Stomach smooth muscle (tissue), 2 donors: ENCODE data around the gene SDC1.

Source experiments
- H3K27ac ChIP-seq: one replicate; pipeline ENCODE4 v1.7.0; 2013; ENCODE audit warnings: mild to moderate bottlenecking, low read length, inconsistent platforms
- H3K27me3 ChIP-seq, 2 donors: one replicate each; pipeline ENCODE4 v1.7.0; 2013; ENCODE audit warnings: low read length in 2 of 2; ENCODE audit not compliant: insufficient read depth in 2 of 2, control insufficient read depth in 1 of 2
- H3K36me3 ChIP-seq, 2 donors: one replicate each; pipeline ENCODE4 v1.7.0; 2013; ENCODE audit warnings: low read length in 2 of 2; ENCODE audit not compliant: control insufficient read depth in 2 of 2, insufficient read depth in 2 of 2
- H3K4me1 ChIP-seq: one replicate; pipeline ENCODE4 v1.7.0; 2013; ENCODE audit warnings: low read length; ENCODE audit not compliant: control insufficient read depth, insufficient read depth
- H3K4me3 ChIP-seq, 2 donors: one replicate each; pipeline ENCODE4 v1.7.0; 2013; ENCODE audit warnings: low read length in 2 of 2
- H3K9ac ChIP-seq, 2 donors: one replicate each; pipeline ENCODE4 v1.7.0; 2013; ENCODE audit warnings: low read length in 2 of 2, mild to moderate bottlenecking in 1 of 2
- H3K9me3 ChIP-seq, 2 donors: one replicate each; pipeline ENCODE4 v1.7.0; 2013; ENCODE audit warnings: low read length in 2 of 2; ENCODE audit not compliant: control insufficient read depth in 2 of 2
- donor health status: healthy.
- donor health status: Pancreatic carcinoma.

SDC1 gene

DNA sequence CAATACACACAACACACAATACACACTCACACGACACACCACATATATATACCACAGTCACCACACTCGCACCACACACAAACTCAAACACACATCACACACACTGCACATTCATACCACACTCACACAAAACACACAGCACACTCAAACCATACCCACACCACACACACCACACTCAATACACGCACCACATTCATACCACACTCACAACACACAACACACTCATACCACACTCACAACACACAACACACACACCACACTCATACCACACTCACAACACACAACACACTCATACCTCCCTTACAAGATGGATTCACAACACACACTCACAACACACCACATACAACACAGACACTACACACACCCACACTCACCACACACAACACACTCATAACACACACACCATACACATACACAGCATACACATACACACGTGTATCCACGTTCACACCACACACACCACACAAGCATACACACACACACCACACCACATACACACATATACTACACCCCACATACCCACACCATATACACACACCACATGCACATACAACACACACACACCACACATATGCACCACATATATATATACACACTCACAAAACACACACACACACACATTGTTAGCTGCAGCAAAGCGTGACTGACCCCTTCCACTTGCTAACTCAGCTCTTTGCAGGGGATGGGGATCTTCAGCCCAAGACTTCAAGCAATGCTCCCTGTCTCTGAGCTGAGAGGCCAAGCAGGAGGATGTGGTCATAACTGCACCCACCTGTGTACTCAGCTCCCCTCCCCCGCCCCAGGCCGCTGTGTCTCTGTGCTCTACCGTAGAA, 59.0 kb downstream of the SDC1 start:
- Histone ChIP-seq H3K9me3 (no peaks in the 10 kb centered on the region), H3K27me3 (peaks cover 0 to 5% of the 10 kb centered on the region in 2 donors), H3K9ac (no peak overlapping the region), H3K4me3 (no peak overlapping the region), H3K4me1 (no peaks in the 10 kb centered on the region), H3K27ac (no peak overlapping the region), H3K36me3 (no peaks in the 10 kb centered on the region)

DNA sequence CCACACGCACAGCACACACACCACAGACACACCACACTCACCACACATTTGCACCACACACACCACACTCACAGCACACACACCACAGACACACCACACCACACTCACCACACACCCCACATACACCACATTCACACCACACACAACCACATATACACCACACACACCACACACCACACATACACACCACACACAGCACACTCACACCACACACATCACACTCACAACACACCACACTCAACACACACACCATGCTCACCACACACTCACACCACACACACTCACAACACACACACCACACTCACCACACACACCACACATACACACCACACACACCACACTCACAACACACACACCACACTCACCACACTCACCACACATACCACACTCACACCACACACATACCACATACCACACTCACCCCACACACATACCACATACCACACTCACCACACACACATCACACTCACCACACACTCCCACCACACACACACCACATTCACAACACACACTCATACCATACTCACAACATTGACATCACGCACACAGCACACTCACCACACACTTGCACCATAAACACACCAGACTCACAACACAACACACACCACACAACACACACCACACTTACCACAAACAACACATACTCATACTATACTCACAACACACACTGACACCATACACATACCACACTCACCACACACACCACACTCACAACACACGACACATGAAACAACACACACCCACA, 60.0 kb downstream of the SDC1 start:
- Histone ChIP-seq H3K36me3 (no peaks in the 10 kb centered on the region), H3K9ac (no peak overlapping the region), H3K4me3 (no peak overlapping the region), H3K9me3 (no peaks in the 10 kb centered on the region), H3K27ac (no peak overlapping the region), H3K4me1 (no peaks in the 10 kb centered on the region), H3K27me3 (peaks cover 0 to 5% of the 10 kb centered on the region in 2 donors)

DNA sequence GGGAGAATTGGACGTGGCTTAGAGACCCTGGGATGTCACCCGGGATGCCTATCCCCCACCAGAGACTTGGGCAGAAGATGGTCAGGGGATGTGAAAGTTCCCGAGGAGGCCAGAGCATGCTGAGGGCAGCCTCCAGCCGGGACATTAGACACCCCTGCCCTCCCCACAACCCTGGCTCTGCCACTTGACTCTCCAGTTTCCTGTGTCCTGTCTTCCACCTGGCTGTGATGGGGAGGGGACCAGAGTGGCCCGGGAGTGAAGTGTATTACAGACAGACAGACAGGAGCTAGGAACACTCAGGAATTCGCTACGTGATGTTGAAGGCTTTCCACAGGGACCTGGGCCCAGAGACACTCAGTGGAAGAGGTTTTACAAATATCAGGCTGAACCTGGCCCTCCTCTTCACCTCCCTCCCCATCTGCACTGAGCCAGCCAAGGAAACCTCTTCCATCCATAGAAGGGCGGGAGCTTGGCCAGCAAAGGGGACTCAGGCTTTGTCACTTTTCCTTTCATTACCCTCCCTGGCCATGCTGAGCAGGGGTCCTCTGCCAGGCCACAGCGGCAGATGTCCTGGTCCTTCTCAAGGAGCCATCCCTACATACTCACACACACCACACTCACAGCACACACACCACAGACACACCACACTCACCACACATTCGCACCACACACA, 60.7 kb downstream of the SDC1 start:
- H3K27ac ChIP-seq, result no peak overlapping the region

DNA sequence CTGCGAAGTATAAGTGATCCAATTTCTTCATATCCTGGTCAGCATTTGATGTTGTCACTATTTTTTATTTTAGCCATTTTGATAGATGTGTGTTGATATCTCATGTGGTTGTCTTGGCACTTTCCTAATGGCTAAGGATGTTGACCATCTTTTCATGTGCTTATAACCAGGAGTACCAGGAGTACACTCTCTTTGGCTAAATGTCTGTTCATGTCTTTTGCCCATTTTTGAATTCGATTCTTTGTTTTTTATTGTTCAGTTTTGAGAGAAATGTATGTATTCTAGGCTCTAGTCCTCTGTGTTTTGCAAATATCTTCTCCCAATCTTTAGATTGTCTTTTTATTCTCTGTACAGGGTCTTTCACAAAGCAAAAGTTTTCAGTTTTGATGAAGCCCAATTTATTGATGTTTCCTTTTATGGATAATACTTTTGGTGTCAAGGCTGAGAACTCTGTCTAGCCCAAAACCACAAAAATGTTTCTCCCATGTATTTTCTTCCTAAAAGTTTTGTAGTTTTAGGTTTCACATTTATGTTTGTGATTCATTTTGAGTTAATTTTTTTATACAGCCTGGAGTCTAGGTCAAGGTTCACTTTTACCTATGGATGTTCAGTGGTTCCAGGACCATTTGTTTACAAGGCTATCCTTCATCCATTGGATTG, 65.4 kb downstream of the SDC1 start:
- Histone ChIP-seq H3K4me3 (no peak overlapping the region), H3K27ac (no peak overlapping the region), H3K9ac (no peak overlapping the region), H3K4me1 (no peaks in the 10 kb centered on the region), H3K36me3 (no peaks in the 10 kb centered on the region), H3K27me3 (no peaks in the 10 kb centered on the region), H3K9me3 (no peaks in the 10 kb centered on the region)

More for the DNA sequence above, 60.7 kb downstream of the SDC1 start:
- H3K4me3 ChIP-seq, result no peak overlapping the region
- H3K9ac ChIP-seq, result no peak overlapping the region
- H3K4me1 ChIP-seq, result no peaks in the 10 kb centered on the region
- H3K36me3 ChIP-seq, result no peaks in the 10 kb centered on the region
- peaks cover 0 to 5% of the 10 kb centered on the region in 2 donors for H3K27me3 ChIP-seq
- H3K9me3 ChIP-seq, result no peaks in the 10 kb centered on the region

DNA sequence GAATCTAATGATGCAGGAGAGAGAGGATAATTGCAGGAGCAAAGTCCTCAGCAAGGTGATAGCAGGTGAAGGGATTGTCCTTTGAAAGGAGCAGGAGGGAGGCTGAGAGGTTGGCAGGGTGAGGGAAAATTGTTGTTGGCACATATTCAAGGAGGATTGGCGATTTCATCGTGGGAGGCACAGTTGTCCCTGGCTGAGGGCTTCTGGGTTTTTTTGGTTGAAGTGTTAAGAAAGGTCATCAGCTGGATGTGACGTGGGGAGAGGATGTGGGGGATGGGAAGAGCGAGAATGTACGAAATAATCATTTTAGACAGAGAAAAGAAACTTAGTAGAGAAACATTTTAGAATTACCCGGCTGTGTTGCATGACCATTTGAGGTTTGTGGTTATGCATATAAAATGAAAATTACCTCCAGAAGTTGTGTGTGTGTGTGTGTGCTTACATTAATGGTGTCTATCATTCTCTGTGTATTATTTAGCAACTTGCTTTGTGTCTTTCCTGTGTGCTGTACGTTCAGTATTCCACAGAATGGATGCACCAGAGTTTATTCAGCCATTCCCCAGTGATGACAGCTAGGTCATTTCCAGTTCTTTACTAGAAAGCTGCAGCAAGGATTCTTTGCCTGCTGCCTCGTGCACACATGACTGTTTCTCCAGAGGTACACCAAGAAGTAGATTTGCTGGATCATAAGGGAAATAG, 67.6 kb downstream of the SDC1 start:
- Histone ChIP-seq H3K27me3 (no peaks in the 10 kb centered on the region), H3K27ac (no peak overlapping the region), H3K36me3 (no peaks in the 10 kb centered on the region), H3K4me1 (no peaks in the 10 kb centered on the region), H3K9ac (no peak overlapping the region), H3K4me3 (no peak overlapping the region), H3K9me3 (no peaks in the 10 kb centered on the region)

DNA sequence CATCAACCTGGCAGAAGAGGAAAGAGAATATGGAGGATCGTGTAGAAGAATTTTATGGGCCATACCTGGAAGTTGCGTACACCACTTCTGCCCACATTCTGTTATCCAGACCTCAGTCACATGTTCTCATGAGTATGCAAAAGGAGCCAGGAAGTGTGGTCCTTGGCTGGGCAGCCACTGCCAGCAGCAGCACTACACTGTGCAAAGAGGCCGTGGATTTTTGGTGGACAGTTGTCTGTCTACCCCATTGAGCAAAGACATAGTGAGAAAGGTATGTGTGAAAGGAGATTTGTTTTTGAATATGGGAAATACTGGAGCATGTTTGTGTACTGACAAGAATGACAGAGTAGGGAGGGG, 68.1 kb downstream of the SDC1 start:
- no peaks in the 10 kb centered on the region for H3K36me3 ChIP-seq
- H3K9ac ChIP-seq, result no peak overlapping the region
- H3K4me3 ChIP-seq, result no peak overlapping the region
- no peaks in the 10 kb centered on the region for H3K9me3 ChIP-seq
- no peaks in the 10 kb centered on the region for H3K27me3 ChIP-seq
- H3K4me1 ChIP-seq, result no peaks in the 10 kb centered on the region
- no peak overlapping the region for H3K27ac ChIP-seq

DNA sequence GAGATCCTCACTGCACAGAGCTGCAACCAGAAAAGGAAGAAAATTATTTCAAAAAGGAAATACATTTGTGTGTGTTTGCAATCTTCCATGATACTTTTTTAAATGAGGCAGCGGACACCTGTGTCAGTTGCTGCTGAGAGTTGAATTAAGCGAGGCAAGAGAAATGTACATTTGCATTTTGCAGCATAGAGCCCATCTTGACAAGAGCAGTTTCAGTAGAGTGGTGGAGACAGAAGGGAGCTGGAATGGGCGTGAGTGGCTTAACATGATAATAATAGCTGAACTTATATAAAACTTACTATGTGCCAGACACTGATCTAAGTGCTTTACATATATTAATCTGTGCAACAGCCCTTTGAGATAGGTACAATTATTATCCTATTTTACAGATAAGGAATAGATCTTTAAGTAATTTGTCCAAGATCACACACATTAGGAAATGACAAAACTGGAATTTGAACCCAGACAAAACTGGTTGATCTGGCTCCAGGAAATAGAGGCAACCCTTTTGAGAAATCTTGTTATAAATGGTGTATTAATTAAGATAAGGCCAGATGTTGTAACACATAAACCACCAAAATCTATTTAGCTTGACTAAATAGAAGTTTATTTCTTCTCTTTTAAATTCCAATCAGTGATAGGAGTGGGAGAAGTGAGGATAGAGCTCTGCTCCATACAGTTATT, 68.7 kb downstream of the SDC1 start:
- H3K9ac ChIP-seq, result no peak overlapping the region
- no peak overlapping the region for H3K4me3 ChIP-seq
- no peaks in the 10 kb centered on the region for H3K27me3 ChIP-seq
- no peaks in the 10 kb centered on the region for H3K9me3 ChIP-seq
- no peaks in the 10 kb centered on the region for H3K4me1 ChIP-seq
- H3K36me3 ChIP-seq, result no peaks in the 10 kb centered on the region
- H3K27ac ChIP-seq, result no peak overlapping the region

DNA sequence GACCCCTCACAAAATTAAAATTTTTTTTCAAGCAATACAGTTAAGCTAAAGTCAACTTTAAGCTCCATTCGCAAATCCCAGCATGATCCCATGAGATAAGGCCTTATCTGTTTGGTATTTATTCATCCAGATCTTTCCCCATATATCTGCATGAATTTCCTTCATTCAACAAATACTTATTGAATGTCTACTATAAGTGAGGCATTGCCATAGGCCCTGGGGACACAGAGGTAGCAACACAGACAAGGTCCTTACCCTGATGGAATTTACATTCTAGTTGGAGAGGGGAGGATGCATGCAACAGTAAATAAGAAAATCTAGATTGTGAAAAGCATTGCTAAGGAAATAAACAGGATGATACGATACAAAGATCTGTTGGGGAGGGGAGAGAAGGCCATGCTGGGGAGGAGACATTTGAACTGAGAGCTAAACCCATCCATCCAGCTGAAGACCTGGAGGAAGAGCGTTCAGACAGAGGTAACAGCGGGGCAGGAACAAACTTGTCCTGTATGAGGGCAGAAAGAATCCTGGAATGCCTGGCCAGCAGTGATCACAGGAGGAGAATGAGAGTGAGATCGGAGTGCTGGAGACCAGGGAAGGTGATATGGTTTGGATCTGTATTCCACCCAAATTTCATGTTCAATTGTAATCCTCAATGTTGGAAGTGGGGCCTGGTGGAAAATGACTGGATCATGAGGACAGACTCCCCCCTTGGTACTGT, 71.6 kb downstream of the SDC1 start:
- H3K9me3 ChIP-seq, result no peaks in the 10 kb centered on the region
- no peak overlapping the region for H3K9ac ChIP-seq
- H3K27me3 ChIP-seq, result no peaks in the 10 kb centered on the region
- no peak overlapping the region for H3K4me3 ChIP-seq
- H3K4me1 ChIP-seq, result no peaks in the 10 kb centered on the region
- no peaks in the 10 kb centered on the region for H3K36me3 ChIP-seq
- no peak overlapping the region for H3K27ac ChIP-seq

DNA sequence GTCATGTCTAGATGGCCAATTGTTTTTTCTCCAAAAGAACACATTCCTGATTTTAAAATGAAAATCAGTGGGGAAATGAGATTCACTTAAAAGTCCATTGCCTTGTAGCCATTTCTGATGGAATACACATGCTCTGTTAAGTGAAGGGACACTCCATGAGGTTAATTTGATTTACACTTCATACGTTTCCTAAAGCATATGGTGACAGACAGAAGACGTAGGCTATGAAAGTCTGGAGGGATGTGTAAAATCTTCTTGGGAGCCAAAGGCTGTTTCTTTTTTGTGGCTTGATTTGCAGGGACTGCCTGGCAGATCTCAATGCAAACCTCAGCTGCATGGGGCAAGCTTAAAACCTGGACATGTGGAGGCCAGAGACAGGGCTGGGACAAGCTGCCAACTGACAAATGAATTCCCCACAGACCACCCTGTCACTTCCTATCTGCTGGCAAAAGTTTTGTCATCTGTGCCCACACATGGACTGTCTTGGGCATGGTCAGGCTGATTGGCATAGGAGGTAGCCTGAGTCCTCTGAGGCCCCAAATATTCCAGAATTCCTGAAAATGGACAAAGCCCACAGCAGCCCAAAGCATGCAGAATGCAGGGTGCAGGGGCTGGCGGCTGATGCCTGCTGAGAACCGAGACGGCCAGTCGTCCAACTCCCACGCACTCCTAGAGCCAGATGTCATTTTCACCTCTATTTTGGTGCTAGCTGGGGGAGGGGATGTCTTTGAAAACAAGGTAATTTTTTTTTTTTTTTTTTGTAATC, 73.9 kb downstream of the SDC1 start:
- Histone ChIP-seq H3K9ac (no peak overlapping the region), H3K4me1 (no peaks in the 10 kb centered on the region), H3K27ac (no peak overlapping the region), H3K27me3 (no peaks in the 10 kb centered on the region), H3K4me3 (no peak overlapping the region), H3K9me3 (no peaks in the 10 kb centered on the region), H3K36me3 (no peaks in the 10 kb centered on the region)
